Stimulated activated CD8-positive, alpha-beta memory T cell treated with anti-CD3 and anti-CD28 coated beads, Interleukin-4, amount 100 ng/mL, for 4 hours (primary cell): ENCODE results near the gene PTPN2.

Experiments used
- DNase-seq, 2 donors: peaks; one replicate each; pipeline ENCODE4 v3.0.0-alpha.2; 2020; ENCODE audit warnings: low read depth in 2 of 2, low spot score in 1 of 2

Gene PTPN2

DNA sequence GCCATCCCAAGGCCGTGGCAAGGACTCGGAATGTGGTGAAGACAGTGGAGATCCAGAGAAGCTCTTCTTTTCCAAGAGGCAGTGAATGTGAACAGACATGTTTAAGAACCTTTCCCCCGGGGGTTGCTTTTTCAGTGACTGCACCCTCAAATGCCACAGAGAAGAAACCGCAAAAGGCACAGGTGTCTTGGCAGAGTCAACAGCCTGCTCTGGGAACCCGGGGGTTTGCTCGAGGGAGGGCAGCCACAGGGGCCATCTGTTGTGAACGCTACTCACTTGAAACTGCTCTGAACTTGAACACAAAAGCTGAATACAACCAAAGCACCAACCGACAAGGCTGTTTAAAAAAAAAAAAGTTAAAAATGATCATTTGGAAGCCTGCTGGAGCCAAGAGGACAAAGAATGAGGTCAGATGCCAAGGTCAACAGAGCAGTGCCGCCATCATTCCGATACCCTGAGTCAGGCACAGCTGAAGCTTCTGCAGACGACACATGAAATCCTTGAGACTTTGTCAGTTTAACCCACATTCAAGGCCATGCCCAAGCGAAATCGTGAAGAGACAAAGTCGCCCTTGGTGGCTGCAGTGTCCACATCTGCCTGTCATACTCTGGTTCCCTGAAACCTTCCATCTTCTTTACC, 133.8 kb downstream of the PTPN2 start:
- no peak for DNase-seq

DNA sequence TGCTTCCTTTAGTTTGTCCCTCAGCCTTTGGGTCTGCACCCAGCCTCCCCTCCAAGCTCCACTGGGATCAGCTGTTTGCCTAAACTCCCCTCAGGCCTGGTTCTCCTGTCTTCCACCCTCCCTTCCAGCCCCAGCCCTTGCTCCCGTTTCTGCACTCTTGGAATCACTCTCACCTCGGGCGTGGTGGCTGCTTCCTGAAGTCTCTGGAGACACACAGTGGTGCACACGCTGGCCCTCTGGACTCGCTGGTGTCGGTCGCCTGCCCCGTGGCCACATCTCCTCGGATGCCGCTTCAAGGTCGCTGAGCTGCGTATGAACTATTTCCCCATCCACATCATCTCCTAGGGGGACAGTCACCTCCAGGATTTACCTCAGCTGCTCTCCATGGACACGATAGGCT, 134.9 kb downstream of the PTPN2 start:
- no peak for DNase-seq

DNA sequence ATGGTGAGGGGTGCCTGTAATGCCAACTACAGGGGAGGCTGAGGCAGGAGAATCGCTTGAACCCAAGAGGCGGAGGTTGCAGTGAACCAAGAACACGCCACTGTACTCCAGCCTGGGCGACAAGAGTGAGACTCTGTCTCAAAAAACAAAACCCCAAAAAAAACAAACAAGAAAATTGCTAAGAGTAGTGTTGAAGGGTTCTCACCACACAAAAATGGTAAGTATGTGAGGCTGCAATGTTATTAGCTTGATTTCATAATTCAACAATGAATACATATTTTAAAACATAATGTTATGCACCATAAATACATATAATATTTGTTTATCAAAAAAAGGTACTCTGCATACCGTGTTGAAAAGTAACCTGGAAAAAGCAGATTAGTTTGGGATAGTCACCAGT, 135.4 kb downstream of the PTPN2 start:
- DNase-seq = no peak

DNA sequence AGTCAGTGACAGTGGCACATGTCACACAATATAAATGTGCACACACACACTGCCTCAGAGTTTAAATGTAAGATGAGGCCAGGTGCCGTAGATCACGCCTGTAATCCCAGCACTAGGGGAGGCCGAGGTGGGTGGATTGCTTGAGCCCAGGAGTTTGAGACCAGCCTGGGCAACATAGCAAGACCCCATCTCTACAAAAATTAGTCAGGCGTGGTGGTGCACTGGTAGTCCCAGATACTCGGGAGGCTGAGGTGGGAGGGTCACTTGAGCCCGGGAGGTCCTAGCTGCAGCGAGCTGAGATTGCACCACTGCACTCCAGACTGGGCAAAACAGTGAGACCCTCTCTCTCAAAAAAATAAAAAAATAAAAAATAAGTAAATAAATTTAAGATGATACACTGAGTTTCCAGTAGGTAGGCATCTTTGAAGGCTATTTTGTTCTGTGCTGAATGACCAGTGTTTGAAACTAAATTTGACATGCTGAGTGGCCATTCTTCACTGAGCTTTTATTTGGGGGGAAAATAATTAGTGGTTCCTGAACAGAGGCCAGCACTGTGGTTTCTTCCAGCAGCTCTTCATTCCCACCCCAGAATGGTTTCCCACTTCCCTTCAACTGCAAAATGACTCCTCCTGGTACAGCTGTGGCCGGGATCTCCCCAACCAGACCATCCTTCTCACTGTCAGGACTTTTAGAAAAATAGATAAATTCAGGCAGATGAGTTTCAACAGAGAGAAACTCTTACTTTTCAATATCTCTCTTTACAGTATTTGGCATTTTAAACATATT, 136.3 kb downstream of the PTPN2 start:
- DNase-seq = no peak

DNA sequence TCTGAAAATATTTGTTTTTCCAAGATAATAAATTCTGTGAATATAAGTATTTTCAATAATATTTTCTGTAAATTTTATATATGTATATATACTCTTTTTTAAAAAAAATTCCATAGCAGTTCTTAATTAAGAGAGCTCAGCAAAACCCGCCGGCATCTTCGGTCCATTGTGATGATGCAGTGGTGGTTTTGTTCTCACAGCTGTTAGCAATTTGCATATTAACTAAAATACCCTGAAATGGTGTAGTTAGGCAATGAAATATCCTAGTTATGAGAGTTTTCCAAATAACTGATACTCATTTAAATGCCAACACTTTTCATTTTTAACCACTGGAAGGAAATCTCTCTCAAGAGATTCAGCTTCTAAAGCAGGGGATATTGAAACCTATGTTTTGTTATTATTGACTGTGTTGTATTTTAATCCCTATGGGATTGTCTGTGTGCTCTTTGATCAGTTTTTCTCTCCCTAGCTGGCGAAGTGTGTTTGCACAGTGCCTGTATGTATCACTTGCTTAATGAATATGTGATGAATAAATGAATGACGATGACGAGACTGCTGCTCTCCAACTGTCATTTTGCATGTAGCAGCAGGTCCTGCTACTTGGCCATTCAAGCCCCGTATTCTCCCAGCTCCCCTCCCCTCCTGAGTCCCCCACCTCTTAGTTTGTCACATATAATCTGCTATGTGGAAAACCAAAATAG, 138.8 kb downstream of the PTPN2 start:
- DNase-seq = no peak

DNA sequence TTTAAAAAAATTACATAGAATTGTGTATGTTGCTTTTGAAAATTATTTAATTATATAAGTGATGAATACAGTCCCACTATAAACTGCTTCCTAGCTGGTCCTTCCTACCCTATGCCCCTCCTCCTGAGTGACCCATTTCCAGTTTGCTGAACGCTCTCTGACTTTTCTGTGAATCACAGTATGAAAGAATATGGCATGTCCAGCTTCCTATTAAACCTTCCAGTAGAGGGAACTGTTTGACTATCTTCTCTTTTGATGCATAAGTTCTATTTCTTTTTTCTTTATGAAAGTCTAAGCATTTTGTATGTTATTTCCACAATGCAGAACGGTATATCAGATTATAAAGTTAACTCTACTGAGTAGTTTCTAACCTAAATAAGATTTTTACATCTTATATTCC, 139.9 kb downstream of the PTPN2 start:
- no peak for DNase-seq

DNA sequence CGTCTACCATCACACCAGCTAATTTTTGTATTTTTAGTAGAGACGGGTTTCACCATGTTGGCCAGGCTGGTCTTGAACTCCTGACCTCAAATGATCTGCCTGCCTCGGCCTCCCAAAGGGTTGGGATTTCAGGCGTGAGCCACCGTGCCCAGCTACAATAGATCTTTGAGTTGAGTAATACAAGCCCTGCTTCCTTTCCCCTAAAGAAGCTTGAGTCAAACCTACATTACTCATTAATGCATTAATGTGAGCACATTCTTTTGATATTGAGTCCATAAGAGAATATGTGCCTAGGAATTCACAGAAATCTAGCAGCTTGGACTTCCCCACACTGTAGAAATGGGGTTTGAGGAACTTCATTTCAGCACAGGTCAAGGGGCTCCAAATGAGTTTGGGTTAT, 141.6 kb downstream of the PTPN2 start:
- DNase-seq = no peak
